Tibial nerve (tissue), 4 donors: ENCODE measurements around the gene DNAJB6. TPM values are rescaled to one million over a fixed set of nuclear protein-coding genes. Genes with fewer than 3 reads are reported as not detected.

Experiments
- DNase-seq, 2 donors: peaks; one replicate each; pipeline ENCODE4 v3.0.0-alpha.2; 2019; ENCODE audit warnings: low spot score in 2 of 2
- H3K27ac ChIP-seq, 4 donors: fragments of 200-600 bp; sonication (generic) in 3 of 4; one replicate each; pipeline ENCODE4 v1.5.1; 2017 to 2019; ENCODE audit warnings: mild to moderate bottlenecking in 1 of 4
- H3K27me3 ChIP-seq, 2 donors: fragments of 200-600 bp; sonication (generic) in 1 of 2; one replicate each; pipeline versions ENCODE4 v1.5.1 to v1.6.0; 2017 to 2019
- H3K36me3 ChIP-seq, 3 donors: fragments of 200-600 bp; sonication (generic); one replicate each; pipeline ENCODE4 v1.5.1; 2018 to 2019
- H3K4me1 ChIP-seq, 4 donors: fragments of 200-600 bp; sonication (generic) in 3 of 4; one replicate each; pipeline ENCODE4 v1.5.1; 2017 to 2019
- H3K4me3 ChIP-seq, 4 donors: fragments of 200-600 bp; sonication (generic) in 3 of 4; one replicate each; pipeline ENCODE4 v1.5.1; 2017 to 2019; ENCODE audit warnings: mild to moderate bottlenecking in 1 of 4, moderate library complexity in 1 of 4
- H3K9me3 ChIP-seq, 4 donors: fragments of 200-600 bp; sonication (generic) in 3 of 4; one replicate each; pipeline ENCODE4 v1.5.1; 2017 to 2019
- CTCF ChIP-seq, 5 experiments: fragments of 200-600 bp in 3 of 5; fragments of 450-650 bp in 2 of 5; sonication (generic) in 3 of 5; IDR thresholded peaks; one replicate each; pipeline ENCODE4 v1.5.1; 2016 to 2019; ENCODE audit warnings: antibody characterized with exemption in 5 of 5, mild to moderate bottlenecking in 3 of 5, moderate library complexity in 2 of 5
- EP300 ChIP-seq, 2 donors: sonication (generic); formaldehyde crosslinking; IDR thresholded peaks; one replicate each; pipeline ENCODE4 v1.6.1; 2017; ENCODE audit warnings: antibody characterized with exemption in 2 of 2, mild to moderate bottlenecking in 1 of 2
- POLR2A ChIP-seq, 2 donors: fragments of 450-650 bp; IDR thresholded peaks; one replicate each; pipeline ENCODE4 v1.6.1; 2017; ENCODE audit warnings: antibody characterized with exemption in 2 of 2, mild to moderate bottlenecking in 2 of 2, moderate library complexity in 2 of 2
- whole genome bisulfite sequencing, 2 donors: methylation state at CpG; one replicate each; pipeline ENCODE4 v1.1.5; 2018; 5-methylcytosine and 5-hydroxymethylcytosine counted together
- total RNA-seq, 4 donors: library from RNA; depleted of rRNA; stranded (reverse); fragments of >200 nt; gene quantifications; one replicate each; pipeline ENCODE4 v1.1.0, GENCODE V29; 2016

The DNAJB6 gene
- total RNA-seq, 4 donors from 2014 or later = 85.5 to 106 (median 96.9) TPM

DNA sequence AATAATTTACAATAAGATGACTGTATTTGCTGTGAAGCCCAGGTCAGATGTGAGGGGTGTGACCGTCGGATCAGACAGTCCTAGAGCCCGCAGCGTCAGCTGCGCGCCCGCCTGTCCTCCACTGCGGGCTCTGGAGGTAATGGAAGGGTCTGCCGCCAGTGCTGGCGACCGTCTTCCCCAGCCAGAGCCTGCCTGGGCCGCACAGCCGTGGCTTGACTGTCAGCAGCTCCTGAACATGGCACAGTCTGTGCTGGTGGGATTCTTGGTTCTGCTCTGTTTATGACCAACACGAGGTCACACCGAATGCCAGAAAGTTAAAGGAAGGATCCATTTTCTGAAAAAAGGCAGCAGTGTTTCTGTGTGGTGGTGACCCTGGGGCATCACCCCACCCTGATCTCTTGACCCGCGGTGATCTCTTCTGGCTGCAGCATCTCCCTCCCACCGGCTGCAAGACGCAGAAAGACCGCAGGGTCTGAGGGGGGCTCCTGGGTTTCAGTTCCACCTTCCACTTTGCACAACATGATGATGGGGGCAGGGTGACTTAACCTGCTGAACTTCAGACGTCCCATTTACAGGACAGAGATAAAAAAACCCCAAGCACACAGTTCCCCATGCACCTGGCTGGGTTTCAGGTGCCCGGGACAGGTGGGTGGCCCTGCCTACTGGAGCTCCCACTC lies 103.7 kb downstream of the DNAJB6 start:
- no peak for TF ChIP-seq CTCF (IDR thresholded peaks at IDR 0.05)
- TF ChIP-seq EP300 (IDR thresholded peaks at IDR 0.05) = no peak
- TF ChIP-seq POLR2A (IDR thresholded peaks at IDR 0.05) = no peak
- Histone ChIP-seq H3K36me3 (no peaks in the 10 kb centered on the region), H3K27me3 (no peaks in the 10 kb centered on the region), H3K4me3 (no peak overlapping the region), H3K9me3 (peaks cover 0 to 8% (median 0%) of the 10 kb centered on the region in 4 donors), H3K4me1 (no peaks in the 10 kb centered on the region), H3K27ac (no peak overlapping the region)
- no peak for DNase-seq
- WGBS, 2 donors = 89 to 93% methylated on average over 22 of the region's 22 CpGs

DNA sequence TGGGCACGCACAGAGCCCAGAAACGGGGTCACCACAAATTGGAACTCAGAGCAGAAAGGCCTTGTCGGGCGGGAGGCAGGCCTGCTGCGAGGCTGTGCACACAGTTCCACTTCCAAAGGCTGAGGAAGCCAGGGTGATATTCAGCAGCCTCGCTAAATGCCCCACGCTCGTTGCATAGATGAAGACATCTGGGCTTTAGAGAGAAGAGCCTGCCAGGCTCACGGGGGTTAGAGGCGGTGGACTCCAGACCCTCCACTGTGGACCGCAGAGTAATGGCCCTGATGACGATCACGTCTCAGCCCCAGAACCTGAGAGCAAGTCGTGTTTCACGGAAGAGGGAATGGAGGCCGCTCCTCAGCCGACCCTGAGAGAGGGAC lies 104.2 kb downstream of the DNAJB6 start:
- Histone ChIP-seq H3K4me1 (no peaks in the 10 kb centered on the region), H3K36me3 (no peaks in the 10 kb centered on the region), H3K27me3 (no peaks in the 10 kb centered on the region), H3K4me3 (no peak overlapping the region), H3K9me3 (peaks cover 0 to 8% (median 0%) of the 10 kb centered on the region in 4 donors), H3K27ac (no peak overlapping the region)
- no peak for DNase-seq
- 93 to 96% methylated on average over 17 of the region's 17 CpGs for WGBS, 2 donors
- TF ChIP-seq POLR2A (IDR thresholded peaks at IDR 0.05) (no peak), EP300 (IDR thresholded peaks at IDR 0.05) (no peak), CTCF (IDR thresholded peaks at IDR 0.05) (no peak)

- DNase-seq = no peak
- Histone ChIP-seq H3K4me1 (no peaks in the 10 kb centered on the region), H3K9me3 (peaks cover 0 to 11% (median 0%) of the 10 kb centered on the region in 4 donors), H3K4me3 (no peak overlapping the region), H3K36me3 (no peaks in the 10 kb centered on the region), H3K27me3 (no peaks in the 10 kb centered on the region), H3K27ac (no peak overlapping the region)
- WGBS, 2 donors = 94 to 96% methylated on average over 23 of the region's 23 CpGs
- TF ChIP-seq CTCF (IDR thresholded peaks at IDR 0.05) (no peak), EP300 (IDR thresholded peaks at IDR 0.05) (no peak), POLR2A (IDR thresholded peaks at IDR 0.05) (no peak)
Observed at GRCh38 chr7:157442456-157442855, 105.7 kb downstream of the DNAJB6 start.

- peaks cover 0 to 15% (median 0%) of the 10 kb centered on the region in 4 donors for H3K9me3 ChIP-seq
- no peak for DNase-seq
- no peak for TF ChIP-seq EP300 (IDR thresholded peaks at IDR 0.05)
- no peak for TF ChIP-seq POLR2A (IDR thresholded peaks at IDR 0.05)
- TF ChIP-seq CTCF (IDR thresholded peaks at IDR 0.05) = no peak
- H3K4me3 ChIP-seq = no peak overlapping the region
- WGBS, 2 donors = 88 to 90% methylated on average over 32 to 39 of the region's 42 CpGs
- H3K27me3 ChIP-seq = no peaks in the 10 kb centered on the region
- no peak overlapping the region for H3K27ac ChIP-seq
- H3K4me1 ChIP-seq = no peaks in the 10 kb centered on the region
- no peaks in the 10 kb centered on the region for H3K36me3 ChIP-seq
Observed at GRCh38 chr7:157442993-157443831, 106.4 kb downstream of the DNAJB6 start.
